ENCODE results near the gene RALBP1.

DNA sequence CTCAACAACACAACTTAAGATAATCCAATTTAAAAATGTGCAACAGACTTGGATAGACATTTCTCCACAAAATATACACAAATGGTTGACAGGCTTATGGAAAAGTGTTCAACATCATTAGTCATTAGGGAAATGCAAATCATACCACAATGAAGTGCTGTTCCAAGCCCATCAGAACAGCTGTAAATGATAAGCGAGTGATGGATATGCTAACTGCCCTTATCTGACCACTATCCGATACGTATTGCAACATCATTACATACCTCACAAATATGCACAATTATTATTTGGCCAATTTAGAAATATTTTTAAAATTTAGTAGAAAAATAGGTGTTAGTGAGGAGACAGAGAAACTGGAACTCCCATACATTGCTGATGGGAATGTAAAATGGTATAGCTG, 76.9 kb downstream of the RALBP1 start:
- TF ChIP-seq CTCF (IDR thresholded peaks at IDR 0.05) (no peak), POLR2A (IDR thresholded peaks at IDR 0.05) (no peak), POLR2AphosphoS5 (IDR thresholded peaks at IDR 0.05) (no peak)
